ENCODE data around the gene ADAM12.

Gene ADAM12, protein sequence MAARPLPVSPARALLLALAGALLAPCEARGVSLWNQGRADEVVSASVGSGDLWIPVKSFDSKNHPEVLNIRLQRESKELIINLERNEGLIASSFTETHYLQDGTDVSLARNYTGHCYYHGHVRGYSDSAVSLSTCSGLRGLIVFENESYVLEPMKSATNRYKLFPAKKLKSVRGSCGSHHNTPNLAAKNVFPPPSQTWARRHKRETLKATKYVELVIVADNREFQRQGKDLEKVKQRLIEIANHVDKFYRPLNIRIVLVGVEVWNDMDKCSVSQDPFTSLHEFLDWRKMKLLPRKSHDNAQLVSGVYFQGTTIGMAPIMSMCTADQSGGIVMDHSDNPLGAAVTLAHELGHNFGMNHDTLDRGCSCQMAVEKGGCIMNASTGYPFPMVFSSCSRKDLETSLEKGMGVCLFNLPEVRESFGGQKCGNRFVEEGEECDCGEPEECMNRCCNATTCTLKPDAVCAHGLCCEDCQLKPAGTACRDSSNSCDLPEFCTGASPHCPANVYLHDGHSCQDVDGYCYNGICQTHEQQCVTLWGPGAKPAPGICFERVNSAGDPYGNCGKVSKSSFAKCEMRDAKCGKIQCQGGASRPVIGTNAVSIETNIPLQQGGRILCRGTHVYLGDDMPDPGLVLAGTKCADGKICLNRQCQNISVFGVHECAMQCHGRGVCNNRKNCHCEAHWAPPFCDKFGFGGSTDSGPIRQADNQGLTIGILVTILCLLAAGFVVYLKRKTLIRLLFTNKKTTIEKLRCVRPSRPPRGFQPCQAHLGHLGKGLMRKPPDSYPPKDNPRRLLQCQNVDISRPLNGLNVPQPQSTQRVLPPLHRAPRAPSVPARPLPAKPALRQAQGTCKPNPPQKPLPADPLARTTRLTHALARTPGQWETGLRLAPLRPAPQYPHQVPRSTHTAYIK

DNA sequence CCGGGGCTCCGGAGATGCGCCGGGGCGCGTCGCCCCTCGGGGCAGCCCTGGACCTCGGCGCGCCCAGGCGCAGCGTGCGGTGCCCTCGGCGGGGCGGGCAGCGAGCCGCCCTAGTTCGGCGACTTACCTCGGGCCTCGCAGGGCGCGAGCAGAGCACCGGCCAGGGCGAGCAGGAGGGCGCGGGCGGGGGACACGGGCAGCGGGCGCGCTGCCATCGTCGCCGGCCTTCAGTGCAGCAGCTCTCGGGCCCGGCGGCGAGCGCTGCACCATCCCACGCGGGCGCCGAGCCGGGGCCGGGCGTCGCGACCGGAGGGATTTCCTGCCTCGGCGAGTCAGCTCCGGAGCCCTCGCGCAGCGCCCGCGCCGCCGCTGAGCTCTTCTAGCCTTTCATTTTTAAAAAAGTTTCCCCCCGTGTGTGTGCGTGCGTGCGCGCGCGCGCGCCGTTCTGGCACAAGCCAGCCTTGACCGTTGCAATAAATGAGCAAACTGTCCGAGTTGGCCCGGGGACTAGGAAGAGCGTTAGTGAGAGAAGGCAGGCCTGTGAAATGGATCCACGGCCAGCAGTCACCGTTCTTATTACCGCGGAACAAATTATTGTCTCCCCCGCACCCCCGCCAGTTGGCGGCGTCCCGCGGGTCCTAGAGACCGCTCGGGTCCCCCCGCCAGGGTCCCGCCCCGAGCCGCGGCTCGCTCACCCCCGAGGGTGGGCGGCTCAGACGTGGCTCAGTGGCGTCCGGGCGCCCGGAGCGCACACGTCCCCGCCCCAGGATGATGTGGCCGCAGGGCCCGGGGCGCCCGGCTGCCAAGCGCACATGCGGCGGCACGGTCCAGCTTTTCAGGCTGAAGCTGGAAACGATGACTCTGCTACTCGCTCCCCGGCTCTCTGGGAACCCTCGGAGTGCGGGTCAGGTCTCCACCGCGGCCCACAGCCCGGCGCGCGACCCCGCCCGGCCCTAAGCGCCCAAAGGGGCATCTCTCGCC, at the start of gene ADAM12:
ADAM12 (minus strand) TSS at position 547 of the 981 bp plus-strand sequence; CDS start at position 215, 332 bp downstream.
- no peak for DNase-seq

DNA sequence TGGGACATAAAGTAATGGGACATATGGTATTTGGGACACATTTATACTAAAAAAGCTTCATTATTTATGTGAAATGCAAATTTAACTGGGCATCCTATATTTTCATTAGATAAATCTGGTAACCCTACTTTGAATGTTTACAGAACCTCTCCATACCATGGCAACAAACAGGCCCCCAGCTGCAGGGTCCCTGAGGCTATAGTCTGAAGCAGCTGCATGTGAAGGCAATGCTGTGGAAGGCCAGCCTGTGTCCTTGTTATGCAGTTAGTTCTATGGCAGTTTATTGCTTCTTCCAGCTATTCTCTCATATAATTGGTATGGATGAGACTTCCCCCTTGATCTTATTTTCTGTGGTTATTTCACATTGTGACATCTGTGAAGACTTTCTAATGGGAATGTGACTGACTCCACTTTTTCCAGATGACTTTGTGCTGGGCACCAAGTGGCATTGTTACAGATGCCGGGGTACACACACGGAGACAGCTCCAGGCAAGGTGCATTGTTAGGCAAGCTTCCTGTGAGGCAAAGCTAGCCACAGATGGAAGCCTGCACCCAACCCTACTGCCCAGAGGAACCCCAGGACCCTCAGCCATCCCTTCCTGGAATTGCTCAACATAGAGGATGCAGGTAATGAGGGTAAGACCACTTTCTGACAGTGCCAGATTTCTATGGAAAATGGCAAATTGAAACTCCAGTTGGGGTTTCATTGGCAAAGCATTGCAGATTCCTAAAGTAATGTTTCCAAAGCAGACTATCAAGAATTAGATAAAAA, 49.5 kb upstream of the ADAM12 start:
- no peak for DNase-seq

DNA sequence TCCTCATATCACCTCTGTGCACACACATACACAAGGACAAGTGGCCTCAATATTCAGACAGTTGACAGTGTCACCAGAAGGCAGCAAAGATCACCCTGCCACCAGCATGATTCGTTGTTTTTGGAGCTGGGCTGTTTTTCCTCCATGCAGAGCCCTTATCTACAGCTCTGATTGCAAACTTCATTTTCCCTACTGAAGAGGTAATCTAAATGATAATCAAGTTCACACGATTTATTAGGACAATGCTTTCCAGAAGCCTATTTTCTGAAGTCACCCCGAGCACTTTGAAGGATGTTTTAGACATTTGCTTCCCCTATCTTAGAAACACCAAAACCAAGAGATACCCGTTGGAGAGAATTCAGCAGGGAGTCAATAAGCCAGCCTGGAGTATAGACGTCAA, 46.0 kb upstream of the ADAM12 start:
- no peak for DNase-seq

DNA sequence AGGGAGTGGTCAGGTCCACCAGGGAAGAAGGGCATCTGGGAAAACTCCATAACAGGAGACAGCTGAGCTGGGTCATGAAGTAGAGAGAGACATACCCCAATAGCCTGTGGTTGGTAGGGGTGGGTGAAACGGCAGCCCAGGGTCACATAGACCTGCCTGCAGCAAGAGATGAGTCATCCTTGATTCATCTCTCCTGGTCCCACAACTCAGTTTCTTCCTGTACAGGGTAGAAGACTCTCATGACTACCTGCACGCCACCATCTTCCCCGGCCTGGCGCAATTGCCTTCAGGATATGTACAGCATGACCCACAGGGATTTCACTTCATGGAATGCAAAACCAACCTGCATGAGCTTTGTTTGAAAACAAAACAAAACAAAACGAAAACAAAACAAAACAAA, 45.1 kb upstream of the ADAM12 start:
- no peak for DNase-seq

DNA sequence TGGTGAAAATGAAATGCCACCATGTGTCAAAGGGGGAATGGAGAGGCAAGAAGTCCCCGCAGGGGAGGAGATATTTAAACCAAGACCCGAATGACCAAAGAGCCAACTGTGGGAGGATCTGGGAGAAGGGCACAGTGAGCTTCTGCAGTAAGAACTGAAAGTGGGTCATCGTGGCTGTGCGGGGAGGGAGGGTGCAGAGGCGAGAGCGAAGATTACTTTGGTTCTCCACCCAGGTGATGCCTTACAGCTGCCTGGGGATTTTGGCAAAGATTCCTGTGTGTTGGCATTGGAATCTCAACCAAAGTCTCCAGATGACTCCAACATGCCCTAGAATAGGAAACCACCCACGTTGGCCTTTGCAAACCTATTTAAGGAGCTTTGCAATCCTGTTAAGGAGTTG, 44.2 kb upstream of the ADAM12 start:
- DNase-seq = no peak

DNA sequence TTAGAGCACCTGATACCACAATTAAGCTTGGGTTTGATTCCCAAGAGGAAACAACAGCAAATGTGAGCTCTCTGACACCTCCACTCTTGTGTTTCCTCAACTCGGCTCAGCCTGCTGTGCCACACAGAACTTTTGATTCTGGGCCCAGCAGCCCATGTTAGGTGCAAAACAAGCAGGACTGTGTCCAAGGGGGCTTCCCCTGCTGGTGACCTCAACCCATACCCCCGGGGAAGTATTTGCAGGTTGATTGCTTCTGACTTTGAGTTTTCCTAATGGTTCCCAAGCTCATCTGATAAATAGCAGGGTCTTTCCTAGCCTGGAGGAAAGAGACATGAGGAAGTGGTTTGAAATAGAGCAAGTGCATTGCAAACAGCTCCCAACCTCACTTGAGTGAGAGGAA, 43.5 kb upstream of the ADAM12 start:
- no peak for DNase-seq

DNA sequence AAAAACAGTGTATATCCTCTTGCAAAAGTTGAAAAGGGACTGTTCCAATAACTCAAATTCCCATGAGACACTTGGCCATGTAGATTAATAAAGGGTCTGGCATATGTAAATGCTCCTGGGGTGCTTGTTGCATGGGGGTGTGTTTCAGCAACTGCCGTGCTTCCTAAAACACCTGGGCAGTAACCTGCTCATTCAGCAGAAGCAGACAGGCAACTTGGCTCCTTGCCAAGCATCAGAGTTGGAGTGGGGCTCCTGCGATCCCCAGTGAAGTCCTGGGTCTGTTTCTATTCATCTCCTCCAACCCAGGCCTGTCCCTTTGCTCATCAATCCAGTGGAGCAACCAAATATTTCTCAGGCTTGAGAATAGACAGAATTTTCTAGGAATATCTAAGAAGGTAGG, 42.2 kb upstream of the ADAM12 start:
- peak; percentile 44 for DNase-seq

DNA sequence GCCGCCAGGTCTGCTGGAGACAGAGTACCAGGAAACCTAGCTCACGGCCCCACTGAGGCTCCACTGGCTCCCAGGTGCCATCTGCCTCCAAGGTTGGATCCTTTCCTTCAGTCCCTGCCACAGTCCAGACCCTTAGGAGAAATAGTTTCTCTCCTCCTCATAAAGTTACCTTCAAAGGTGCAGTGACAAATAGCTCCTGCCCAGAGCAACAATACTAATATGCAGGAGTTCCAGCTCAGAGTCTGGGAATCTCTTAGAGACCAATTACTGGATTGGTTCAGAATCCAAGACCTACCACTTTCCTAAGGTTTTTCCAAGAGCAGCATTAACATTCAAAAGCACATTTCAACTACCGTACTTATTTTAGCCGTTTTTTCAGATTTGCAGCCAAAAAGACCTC, 41.0 kb upstream of the ADAM12 start:
- no peak for DNase-seq

DNA sequence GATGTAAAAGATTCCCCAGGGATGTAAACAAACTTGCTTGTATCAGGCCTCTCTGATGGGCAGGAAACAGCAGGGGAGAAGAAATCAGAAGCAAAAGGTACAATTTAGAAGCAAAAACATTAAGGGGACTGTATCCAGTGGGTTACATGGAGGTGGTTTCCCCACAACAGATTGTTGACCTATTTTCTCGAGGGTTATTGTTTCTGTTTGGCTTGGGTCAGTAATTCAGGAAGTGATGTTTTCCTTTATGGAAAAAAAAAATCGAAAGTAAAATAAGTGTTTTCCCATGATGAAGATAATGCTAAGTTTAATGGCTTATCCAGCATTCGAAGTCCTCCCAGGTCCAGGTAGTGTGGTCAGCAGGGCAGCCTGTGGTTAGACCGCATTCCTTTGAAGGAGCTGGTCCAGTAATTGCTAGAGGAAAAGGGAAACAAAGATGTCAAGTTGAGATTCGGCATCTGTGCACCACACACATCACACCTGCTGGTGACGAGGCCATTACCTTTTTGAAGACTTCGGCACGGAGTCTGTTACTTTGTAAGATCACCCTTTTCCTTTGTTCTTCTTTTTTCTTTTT, 37.3 kb upstream of the ADAM12 start:
- DNase-seq = no peak

DNA sequence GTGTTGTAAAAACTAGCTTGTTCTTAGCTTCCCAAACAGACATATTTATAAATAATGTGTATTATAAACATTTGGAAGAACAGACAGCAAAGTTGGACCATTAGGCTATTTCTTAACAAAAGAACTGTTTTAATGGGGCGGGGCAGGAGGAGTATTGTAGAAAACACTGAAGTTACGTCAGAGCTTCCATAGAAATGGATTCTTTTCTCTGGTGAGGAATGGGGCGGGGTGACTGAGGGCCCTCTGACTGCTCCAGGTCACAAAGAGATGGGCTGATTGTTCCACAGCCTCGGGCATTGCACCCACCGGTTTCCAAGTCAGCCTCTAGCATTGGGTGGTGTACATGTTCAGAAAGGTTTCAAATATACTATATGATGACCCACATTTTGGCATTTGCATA, 36.8 kb upstream of the ADAM12 start:
- DNase-seq = no peak

DNA sequence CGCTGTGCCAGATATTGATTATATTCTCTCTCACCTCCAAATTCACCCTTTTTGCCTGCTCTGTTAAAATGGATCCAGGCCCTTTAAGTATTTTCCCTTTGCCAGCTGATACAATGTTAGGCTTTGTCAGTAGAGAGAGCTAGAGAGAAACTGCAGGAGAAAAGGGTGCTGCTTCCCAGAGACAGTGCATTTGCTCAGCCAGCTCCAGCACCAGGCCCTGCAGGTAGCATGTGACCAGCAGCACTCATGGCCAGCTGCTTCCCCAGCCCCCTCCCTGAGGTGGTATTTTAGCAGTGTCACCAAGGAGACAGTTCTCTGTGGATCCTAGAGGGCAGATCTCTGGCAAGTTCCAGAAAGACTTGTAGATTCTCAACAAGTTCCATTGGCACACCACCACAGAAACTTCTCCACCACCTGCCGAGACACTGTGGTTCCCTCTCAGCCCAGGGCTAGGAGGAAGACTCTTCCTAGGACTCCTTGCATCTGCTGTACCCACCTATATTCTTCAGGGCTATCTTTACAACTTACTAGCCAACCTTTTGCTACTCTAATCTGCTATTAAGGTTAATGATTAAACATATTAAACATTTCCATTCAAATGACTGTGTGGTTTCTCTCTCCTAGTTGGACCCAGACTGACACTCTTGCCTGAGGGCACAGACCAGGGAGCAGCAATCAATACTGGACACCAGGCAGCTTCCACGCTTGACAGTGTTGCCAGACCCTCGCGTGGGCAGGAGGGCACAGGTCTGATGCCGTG, 35.6 kb upstream of the ADAM12 start:
- no peak for DNase-seq

DNA sequence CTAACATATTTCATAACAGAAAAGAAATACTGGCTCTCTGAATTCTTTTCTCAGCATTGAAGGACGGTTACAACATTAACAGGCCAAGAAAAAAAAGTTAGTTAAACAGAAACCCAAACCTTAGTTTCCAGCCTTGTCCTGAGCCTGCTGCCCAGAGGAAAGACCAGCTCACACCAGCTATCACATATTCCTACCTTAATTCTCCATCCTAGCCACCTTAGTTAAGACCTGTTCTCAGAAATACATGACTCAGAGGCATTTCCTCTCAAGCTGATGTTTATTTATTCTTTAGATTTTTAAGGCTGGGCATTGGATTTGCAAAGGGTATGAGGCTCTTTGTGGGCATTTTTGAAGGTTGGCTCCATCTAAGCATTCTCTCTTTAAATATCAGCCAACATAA, 34.3 kb upstream of the ADAM12 start:
- no peak for DNase-seq

DNA sequence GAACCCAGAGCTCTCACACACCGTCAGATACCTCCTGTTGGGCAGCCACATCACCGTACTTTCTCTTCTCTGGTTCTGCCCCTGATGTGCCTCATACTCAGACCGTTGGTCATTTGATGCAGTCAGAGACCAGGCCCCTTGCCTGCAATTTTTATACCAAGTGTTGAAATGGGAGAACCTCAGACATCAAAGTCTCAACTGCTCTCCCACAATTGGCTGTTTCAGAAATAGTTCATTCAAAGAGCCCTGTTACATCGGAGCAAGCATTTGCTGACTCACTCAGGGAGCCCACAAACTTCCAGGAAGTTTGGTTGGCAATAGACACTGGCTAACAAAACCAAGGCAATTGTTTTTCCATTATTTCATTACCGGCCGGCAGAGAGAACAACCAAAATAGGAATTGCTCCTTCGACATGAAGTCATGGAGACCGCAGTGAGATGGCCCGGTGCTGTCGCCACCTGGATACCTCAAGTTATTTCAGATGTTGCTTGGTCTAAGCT, 33.5 kb upstream of the ADAM12 start:
- DNase-seq = no peak

DNA sequence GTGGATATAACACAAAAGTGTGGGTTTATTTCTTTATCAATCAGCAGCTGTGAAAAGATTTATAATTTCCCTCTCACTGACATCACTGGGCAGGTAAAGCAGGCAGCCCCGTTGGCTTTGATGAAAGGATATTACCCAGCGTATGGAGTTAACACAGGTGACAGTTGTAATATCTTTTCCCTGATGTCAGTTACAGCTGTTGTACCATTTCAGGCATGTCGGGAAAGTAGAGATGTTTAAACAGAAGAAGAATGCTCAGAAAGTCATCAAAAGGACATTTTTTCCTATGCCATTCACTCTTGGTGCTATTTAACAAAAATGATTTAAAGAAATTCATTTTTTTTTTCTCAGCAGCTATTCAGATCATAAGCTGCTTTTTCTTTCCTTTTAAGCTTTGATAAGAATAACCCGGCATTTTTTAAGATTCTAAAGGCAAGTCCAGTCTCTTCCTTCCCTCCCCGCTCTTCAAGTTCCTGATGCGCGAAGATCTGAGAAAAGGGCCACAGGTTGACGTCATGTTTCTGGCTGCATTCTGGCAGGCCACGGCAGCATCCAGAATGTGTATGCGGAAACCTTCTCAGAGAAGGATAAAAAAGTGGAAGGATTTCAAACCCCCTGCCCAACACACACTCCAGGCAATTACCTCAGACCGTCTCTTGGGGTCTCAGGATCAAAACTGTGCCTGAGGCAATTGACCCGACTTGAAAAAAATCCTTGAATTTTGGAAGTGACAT, 32.5 kb upstream of the ADAM12 start:
- DNase-seq = no peak

DNA sequence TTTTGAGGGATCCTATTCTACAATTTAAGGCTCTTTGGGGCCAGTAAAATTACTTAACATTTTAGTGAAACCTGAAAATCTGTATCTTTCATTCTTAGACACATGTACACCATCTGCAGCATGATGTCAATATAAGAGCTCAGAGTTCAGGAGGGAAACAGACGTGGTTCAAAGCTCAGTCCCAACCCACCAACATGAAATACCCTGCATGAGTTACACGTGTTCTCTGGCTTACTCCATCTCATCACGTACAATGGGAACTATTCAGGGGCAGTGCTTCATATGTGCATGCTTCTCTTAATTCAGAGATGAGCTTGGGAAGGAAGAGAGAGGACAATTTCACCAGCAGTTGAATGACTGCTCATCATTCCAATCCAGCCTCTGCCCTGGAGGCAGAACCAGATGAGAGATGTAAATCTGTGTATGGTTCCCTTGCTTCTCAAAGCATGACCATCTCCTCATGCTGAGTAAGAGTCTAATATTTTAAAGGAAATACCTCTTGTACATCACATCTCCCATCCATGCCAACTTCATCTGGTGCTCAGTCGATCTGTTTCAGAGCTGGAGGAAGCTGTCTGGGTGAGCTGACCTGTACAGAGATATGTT, 29.0 kb upstream of the ADAM12 start:
- DNase-seq = no peak

DNA sequence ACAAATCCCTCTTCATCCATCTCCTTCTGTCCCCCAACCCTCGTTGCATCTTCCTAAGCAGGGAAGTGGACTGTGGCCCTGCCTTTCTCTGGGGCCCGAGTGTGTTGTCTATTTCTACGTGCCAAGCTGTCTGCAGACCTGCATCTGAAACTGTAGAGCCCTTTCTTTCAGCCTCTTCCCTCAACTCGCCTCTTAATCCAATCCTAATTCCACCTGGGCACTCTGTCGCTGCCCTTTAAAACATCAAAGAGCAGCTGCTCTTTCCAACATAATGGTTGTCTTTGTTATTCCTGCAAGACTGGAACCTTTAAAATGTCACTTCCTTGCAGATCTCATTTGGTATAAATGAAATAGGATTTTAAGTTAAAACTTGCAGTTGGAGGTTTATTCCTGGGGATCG, 21.5 kb upstream of the ADAM12 start:
- DNase-seq = no peak

DNA sequence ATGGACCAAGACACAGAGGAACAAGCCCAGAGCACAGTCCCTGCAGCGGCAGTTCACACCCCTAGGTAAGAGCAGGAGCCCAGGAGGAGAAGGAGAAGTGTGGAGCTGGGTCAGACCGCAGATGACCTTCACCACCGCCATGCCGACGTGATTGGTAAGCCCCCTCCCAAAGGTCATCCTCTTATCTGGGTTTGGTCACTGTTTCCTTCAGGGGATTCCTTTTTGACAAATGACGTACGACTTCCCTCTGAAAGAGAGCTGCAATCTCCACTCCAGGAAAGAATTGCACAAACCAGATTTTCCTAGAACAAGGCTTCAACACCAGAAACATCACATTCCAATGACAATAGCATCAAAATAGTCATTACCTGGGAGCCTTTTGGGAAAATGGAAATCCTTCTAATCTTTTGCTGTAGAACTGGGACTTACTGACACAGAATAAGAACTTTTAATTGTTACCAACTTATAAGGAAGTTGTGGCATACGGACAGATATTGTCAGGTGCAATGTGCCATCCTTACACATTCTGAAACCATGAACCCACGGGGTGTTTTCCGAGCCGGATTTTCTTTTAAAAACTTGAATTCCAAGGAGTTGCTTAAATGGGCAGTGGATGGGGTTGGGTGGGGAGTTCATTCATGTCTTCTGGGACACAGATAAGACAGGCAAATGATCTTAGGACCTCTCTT, 20.8 kb upstream of the ADAM12 start:
- no peak for DNase-seq

DNA sequence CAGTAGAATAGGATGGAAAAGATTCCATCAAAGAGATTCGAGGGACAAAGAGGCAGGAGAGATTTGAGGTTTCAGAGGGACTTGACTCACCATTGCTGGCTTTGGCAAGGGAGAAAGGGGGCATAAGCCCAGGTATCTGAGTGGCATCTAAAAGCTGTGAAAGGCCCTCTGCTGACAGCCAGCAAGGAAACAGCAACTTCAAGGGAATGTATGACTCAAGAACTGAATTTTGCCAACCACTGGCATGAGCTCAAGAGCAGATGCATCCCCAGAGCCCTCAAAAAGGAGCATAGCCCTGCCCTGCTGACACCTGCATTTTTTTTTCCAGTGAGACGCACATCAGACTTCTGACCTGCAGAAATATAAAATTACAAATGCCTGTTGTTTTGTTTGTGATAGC, 19.6 kb upstream of the ADAM12 start:
- DNase-seq = no peak

DNA sequence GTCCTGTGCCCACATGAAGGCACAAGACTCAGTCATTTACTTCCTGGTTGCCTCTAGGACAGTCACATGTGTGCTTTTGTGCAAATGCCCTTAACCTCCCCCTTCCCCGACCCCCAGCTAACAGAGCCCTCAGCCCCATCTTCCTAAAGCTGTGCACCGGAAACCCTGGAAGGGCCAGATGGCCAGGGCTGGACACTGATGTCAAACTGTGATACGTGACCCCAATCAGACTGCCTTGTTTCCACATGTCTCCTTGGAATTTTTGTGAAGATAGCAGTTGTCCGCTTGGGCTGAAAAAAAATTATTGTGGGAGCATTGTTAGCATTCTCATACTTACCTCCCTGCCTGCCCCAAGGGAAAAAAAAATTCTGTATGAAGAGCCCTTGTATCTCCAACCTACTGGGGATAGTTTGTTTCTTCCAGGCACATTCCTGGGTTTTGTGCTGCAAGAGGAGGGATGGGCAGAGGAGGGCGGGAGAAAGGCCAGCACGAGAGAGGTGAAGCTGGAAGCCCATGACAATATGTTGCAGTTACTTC, 17.0 kb upstream of the ADAM12 start:
- DNase-seq = no peak
